GM21367 (cell line): ENCODE measurements around the gene PAX6.

ENCODE experiments used
- ATAC-seq: cut with Tn5 transposase; IDR thresholded peaks from one replicate; pipeline ENCODE4 v1.9.1; 2021; ENCODE audit not compliant: unreplicated experiment

PAX6 gene

GRCh38 chr11:31810779-31811647, at the start of gene PAX6:
Gene PAX6 (minus strand): TSS chr11:31811322. CDS start chr11:31806411, 4,911 bp downstream.
- peak; percentile 55 for ATAC-seq

GRCh38 chr11:31860391-31860790, 49.3 kb upstream of the PAX6 start:
- no peak for ATAC-seq

GRCh38 chr11:31856248-31856647, 45.1 kb upstream of the PAX6 start:
- ATAC-seq: no peak

GRCh38 chr11:31855466-31855865, 44.3 kb upstream of the PAX6 start:
- no peak for ATAC-seq

GRCh38 chr11:31850365-31850764, 39.2 kb upstream of the PAX6 start:
- ATAC-seq: no peak

GRCh38 chr11:31847761-31848160, 36.6 kb upstream of the PAX6 start:
- no peak for ATAC-seq

GRCh38 chr11:31845331-31845730, 34.2 kb upstream of the PAX6 start:
- no peak for ATAC-seq

GRCh38 chr11:31844351-31844750, 33.2 kb upstream of the PAX6 start:
- no peak for ATAC-seq

GRCh38 chr11:31841435-31841834, 30.3 kb upstream of the PAX6 start:
- no peak for ATAC-seq

GRCh38 chr11:31834237-31834636, 23.1 kb upstream of the PAX6 start:
- ATAC-seq: no peak

- ATAC-seq: no peak
Measured at GRCh38 chr11:31830406-31830805, 19.3 kb upstream of the PAX6 start.

GRCh38 chr11:31828217-31828616, 17.1 kb upstream of the PAX6 start:
- no peak for ATAC-seq

- ATAC-seq: no peak
Measured at GRCh38 chr11:31827455-31828206, 16.5 kb upstream of the PAX6 start.

- ATAC-seq: no peak
Measured at GRCh38 chr11:31826536-31827438, 15.7 kb upstream of the PAX6 start.

- ATAC-seq: no peak
Measured at GRCh38 chr11:31825838-31826484, 14.8 kb upstream of the PAX6 start.

- ATAC-seq: no peak
Measured at GRCh38 chr11:31824879-31825837, 14.0 kb upstream of the PAX6 start.

- ATAC-seq: no peak
Measured at GRCh38 chr11:31824332-31824878, 13.3 kb upstream of the PAX6 start.

GRCh38 chr11:31823644-31824331, 12.7 kb upstream of the PAX6 start:
- ATAC-seq: no peak
